DND-41 (cell line): ENCODE results near the gene SMPDL3B.

Experiments used
- CTCF ChIP-seq: IDR thresholded peaks from 2 replicates; pipeline ENCODE4 v1.5.1; 2012; ENCODE audit warnings: borderline replicate concordance, low read length, moderate library complexity, mild to moderate bottlenecking; ENCODE audit not compliant: poor library complexity, severe bottlenecking; ENCODE audit errors: extremely low read depth
- EZH2 ChIP-seq: IDR thresholded peaks from 3 replicates; pipeline ENCODE4 v1.6.1; 2012; ENCODE audit warnings: borderline replicate concordance, low read depth, mild to moderate bottlenecking, moderate library complexity, low read length, inconsistent platforms; ENCODE audit not compliant: severe bottlenecking

- TF ChIP-seq EZH2 (no peak), CTCF (no peak)
Measured at GRCh38 chr1:27912429-27912828, 22.4 kb upstream of the SMPDL3B start.
